GM12874 (cell line): ENCODE measurements around the gene GP1BA.

Source experiments
- CTCF ChIP-seq: IDR thresholded peaks from 2 replicates; pipeline ENCODE4 v1.5.1; 2011; ENCODE audit warnings: low read depth, mild to moderate bottlenecking, control low read depth, low read length, moderate library complexity; ENCODE audit not compliant: insufficient read depth

Gene GP1BA

GRCh38 chr17:4931963-4932362 is at the start of gene GP1BA:
TSS of gene GP1BA (plus strand) at chr17:4932277. CDS start at chr17:4932605, 328 bp downstream.
- no peak for TF ChIP-seq CTCF

- no peak for TF ChIP-seq CTCF
Observed at GRCh38 chr17:4884489-4884888, 47.6 kb upstream of the GP1BA start.

- no peak for TF ChIP-seq CTCF
Observed at GRCh38 chr17:4886830-4887229, 45.2 kb upstream of the GP1BA start.

GRCh38 chr17:4887581-4887980 is 44.5 kb upstream of the GP1BA start:
- TF ChIP-seq CTCF, result no peak

GRCh38 chr17:4891411-4892410 is 40.4 kb upstream of the GP1BA start:
- no peak for TF ChIP-seq CTCF

GRCh38 chr17:4892499-4893221 is 39.4 kb upstream of the GP1BA start:
- TF ChIP-seq CTCF, result no peak

- TF ChIP-seq CTCF, result no peak
Observed at GRCh38 chr17:4893272-4893671, 38.8 kb upstream of the GP1BA start.
